ENCODE results near the gene CHRNA5. TPM values are rescaled to one million over a fixed set of nuclear protein-coding genes. Genes with fewer than 3 reads are reported as not detected.

The CHRNA5 gene
- total RNA-seq, 2 experiments from 2014 or later = 10.5 to 11.3 TPM

DNA sequence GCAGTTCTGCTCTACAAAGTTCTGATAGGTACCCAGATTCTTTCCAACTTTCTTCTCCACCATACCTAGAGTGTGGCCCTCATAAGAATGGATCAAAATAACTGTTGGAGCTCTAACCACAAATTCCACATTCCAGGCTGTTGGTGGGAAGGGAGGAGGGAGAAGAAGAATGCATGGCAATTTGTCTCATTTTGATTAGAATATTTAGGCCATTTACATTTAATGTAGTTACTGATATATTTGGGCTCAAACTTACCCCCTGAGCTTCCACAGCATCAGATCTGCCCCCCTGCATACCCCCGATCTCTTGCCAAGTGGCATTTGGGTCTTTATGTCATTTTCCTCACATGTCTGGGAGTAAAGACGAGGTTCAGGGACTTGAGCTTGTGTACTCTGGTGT, 68.0 kb downstream of the CHRNA5 start:
- ChIA-PET POLR2A (no interaction called here), CTCF (no interaction called here)

DNA sequence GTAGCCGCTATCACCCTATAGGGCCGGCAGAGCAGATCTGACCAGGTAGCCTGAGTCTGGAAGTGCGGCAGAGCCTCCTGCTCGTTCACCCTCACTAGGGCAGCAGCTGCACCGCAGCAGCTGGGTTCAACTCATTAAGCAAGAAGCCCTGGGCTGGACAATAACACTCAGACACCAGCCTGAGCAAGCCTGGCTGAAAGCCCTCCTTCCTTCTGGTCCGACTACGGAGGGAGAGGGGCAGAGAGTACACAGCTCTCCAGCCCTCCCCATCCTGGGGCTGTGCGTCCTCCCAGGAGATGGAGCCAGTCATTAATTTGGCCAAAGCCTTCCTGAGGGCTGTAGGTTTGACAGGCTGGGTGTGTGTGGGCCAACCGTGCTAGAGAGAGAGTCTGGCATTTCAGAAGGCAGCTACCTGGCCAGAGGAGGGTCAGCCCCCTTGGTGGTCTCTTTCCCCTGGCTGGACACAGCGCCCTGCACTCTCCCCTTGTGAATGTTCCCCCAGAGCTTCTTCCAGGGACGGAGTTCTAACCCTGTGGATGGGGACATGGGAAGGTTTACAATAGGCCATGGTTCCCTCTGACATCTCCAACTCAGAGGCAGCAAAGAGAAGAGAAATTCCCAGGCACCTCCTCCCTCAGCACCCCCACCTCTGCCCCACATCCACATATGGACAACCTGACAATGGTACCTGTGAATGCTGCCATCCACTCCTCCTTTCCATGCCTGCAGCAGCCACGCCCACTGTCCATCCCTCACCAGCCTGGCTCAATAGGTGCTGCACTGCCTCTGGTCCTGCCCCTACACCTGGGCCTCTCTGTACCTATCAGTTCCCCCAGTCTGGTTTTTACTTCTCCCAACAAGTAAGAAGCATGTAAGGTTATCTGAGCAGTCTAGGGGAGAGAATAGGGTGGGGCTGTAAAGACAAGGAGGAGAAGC, 69.2 kb downstream of the CHRNA5 start:
- ChIA-PET POLR2A (no interaction called here), CTCF (no interaction called here)

GRCh38 chr15:78635346-78635745, 70.0 kb downstream of the CHRNA5 start:
- POLR2A ChIA-PET = no interaction called here
- CTCF ChIA-PET = no interaction called here

DNA sequence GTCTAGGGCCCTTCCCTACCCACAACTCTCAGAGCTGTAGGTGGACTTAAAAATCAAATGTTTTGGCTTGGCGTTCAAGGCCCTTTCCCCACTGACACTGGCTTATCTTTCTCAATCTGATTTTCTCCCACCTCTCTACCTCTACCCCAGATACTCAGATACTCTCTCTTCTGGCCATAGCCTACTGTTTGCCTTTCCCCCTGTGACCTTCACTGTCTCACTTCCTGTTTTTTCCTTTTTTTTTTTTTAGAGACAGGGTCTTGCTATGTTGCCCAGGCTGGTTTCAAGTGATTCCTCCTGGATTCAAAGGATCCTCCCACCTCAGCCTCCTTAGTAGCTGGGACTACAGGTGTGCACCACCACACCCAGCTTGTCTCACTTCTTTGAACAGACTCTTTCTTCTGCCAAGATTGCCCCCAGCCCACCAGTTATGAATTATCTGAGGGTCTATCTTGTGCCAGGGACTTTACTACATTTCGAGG, 71.1 kb downstream of the CHRNA5 start:
- CTCF ChIA-PET = interaction anchor here (1.9 kb wide), 1 partner anchor 73 kb away, joined by 5 read pairs; no protein-coding TSS in a partner anchor
- POLR2A ChIA-PET = interaction anchor here (0.7 kb wide), 1 partner anchor 32 kb away, joined by 3 read pairs; no protein-coding TSS in a partner anchor

GRCh38 chr15:78637776-78638435, 72.6 kb downstream of the CHRNA5 start:
- ChIA-PET CTCF (interaction anchor here (0.6 to 2.7 kb wide), 6 partner anchors 19 to 113 kb away, joined by 3 to 9 read pairs (median 4); no protein-coding TSS in a partner anchor), POLR2A (no interaction called here)

- CTCF ChIA-PET = interaction anchor here (0.6 to 2.7 kb wide), 9 partner anchors 8 to 112 kb away, joined by 3 to 9 read pairs (median 4); no protein-coding TSS in a partner anchor
- POLR2A ChIA-PET = no interaction called here
Measured at GRCh38 chr15:78638658-78639314, 73.5 kb downstream of the CHRNA5 start.

DNA sequence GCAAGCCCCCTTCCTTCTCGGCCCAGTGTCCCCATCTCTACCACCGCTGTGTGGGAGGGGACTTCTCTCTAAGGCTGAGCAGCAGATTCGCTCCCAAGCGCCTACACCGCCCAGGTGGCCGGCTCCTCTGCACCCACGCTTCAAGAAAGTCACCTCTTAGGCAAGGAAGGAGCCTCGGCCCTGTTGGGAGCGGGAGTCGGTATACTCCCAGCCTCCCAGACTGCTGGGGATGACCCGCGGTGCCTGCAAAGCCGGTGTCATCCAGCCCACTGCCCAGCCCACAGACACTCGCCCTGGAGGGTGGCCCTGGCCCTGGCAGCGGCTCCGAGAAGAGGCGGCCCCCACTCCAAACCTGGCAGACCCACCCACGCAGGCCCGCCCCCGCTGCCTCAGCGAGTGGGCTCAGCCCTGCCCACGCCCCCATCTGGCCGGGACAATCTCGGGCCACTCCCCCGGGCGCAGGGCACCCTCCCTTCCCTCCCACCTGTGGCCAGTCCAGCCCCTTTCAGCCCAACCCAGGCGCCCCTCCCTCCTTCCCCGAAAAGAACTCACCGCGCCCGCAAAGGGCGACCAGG, 75.3 kb downstream of the CHRNA5 start:
- ChIA-PET CTCF (interaction anchor here (1.7 kb wide), 1 partner anchor 110 kb away, joined by 4 read pairs; no protein-coding TSS in a partner anchor), POLR2A (no interaction called here)

- POLR2A ChIA-PET = no interaction called here
- CTCF ChIA-PET = interaction anchor here (0.7 to 1.7 kb wide), 2 partner anchors 42 to 110 kb away, joined by 3 to 4 read pairs; no protein-coding TSS in a partner anchor
Measured at GRCh38 chr15:78641102-78641748, 75.9 kb downstream of the CHRNA5 start, which contains the start of gene CHRNB4. Gene CHRNB4 (minus strand): TSS chr15:78641210. CDS start chr15:78641133, 77 bp downstream.

DNA sequence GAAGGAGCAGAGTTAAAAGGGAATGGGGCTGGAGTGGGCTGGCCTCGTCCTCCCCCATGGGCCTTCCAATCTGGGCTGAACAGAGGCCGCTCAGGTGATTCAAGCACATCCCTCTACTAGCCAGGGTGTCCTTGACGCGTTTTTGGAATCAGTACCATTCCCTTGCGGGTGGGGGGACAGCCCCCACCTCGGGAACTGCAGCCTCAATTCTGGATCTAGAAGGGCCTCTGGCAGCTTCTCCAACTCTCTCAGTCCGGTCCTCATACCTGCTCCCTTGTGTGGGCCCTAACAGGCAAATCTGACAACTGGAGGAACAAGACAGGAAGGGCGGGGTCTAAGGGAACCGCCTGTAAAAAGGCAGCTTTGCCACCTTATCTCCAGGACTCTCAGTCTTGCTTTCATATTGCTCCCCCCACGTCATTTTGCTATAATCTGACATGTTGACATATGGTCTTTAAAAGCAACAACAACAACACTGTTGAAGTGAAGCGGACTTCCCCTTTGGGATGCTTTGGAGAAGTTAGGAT, 76.5 kb downstream of the CHRNA5 start:
- ChIA-PET CTCF (interaction anchor here (0.7 kb wide), 1 partner anchor 42 kb away, joined by 3 read pairs; no protein-coding TSS in a partner anchor), POLR2A (no interaction called here)

DNA sequence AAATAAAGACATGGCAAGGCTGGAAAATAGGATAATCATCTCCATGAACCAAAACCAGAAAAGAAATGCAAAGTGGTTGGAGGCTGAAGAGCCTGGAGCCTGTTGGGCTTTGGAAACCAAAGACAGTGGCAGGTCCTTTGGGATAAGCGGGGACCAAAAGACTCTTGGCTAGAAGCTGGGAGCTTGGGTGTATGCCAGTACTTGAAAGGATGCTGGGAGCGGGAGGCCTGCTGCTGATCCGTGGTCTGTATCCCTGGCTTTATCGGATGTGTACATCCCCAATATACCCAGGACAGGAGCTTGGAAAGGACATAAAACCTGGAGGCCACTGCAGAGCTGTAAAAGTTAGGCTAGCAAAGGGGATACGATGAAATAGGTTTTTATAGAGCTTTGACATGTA, 77.0 kb downstream of the CHRNA5 start:
- ChIA-PET CTCF (no interaction called here), POLR2A (no interaction called here)

Other genes starting within 250 kb of the CHRNA5 start
- not detected for gene CRABP1, start 225.2 kb upstream of the CHRNA5 start, total RNA-seq
- gene IREB2, start 127.3 kb upstream of the CHRNA5 start, total RNA-seq = 10 to 100 TPM; 67.0 to 69.6 TPM
- gene HYKK, start 57.9 kb upstream of the CHRNA5 start, total RNA-seq = 1 to 10 TPM; 1.1 to 1.5 TPM
- gene PSMA4, start 25.1 kb upstream of the CHRNA5 start, total RNA-seq = 100 to 1,000 TPM; 238 to 248 TPM
- gene CHRNA3, start 55.5 kb downstream of the CHRNA5 start, total RNA-seq = not detected
- gene CHRNB4, start 75.7 kb downstream of the CHRNA5 start, total RNA-seq = not detected
- under 1 TPM; 0.23 to 0.48 TPM for gene ADAMTS7, start 245.9 kb downstream of the CHRNA5 start, total RNA-seq

Measured in activated CD8-positive, alpha-beta memory T cell treated with anti-CD3 and anti-CD28 coated beads for 36 hours (primary cell).